HUES6 (cell line): ENCODE data around the gene UBAP1L.
"Not testable (repeated sequence)": the region's sequence is repeated elsewhere in the genome, so short reads cannot be mapped to it uniquely, and the experiment has no call there.

ENCODE experiments used
- H3K27ac ChIP-seq: 2 replicates; pipeline ENCODE4 v1.7.0; 2013; ENCODE audit warnings: low read depth, mild to moderate bottlenecking, low read length, inconsistent platforms
- H3K27me3 ChIP-seq: 2 replicates; pipeline ENCODE4 v1.6.1; 2013; ENCODE audit warnings: low read length; ENCODE audit not compliant: control insufficient read depth, insufficient read depth
- H3K36me3 ChIP-seq: 2 replicates; pipeline ENCODE4 v1.6.1; 2013; ENCODE audit warnings: low read length; ENCODE audit not compliant: control insufficient read depth, insufficient read depth
- H3K4me1 ChIP-seq: 2 replicates; pipeline ENCODE4 v1.6.1; 2013; ENCODE audit warnings: low read length; ENCODE audit not compliant: control insufficient read depth, insufficient read depth
- H3K4me3 ChIP-seq: 2 replicates; pipeline ENCODE4 v1.5.1; 2013; ENCODE audit warnings: low read depth, low read length
- H3K9ac ChIP-seq: one replicate; pipeline ENCODE4 v1.6.1; 2013; ENCODE audit warnings: mild to moderate bottlenecking, low read length
- H3K9me3 ChIP-seq: 2 replicates; pipeline ENCODE4 v1.6.1; 2013; ENCODE audit warnings: low read depth, low read length; ENCODE audit not compliant: control insufficient read depth, insufficient read depth

UBAP1L gene

GRCh38 chr15:65115086-65115485 is at the start of gene UBAP1L:
TSS of gene UBAP1L (minus strand) at chr15:65115200. CDS start at chr15:65106215, 8,985 bp downstream.
- Histone ChIP-seq H3K36me3 (peaks cover 56% of the 10 kb centered on the region), H3K27ac (no peak within 1 kb of the TSS), H3K4me3 (no peak within 1 kb of the TSS), H3K9ac (no peak within 1 kb of the TSS), H3K4me1 (no peaks in the 10 kb centered on the region), H3K9me3 (no peaks in the 10 kb centered on the region), H3K27me3 (no peaks in the 10 kb centered on the region)

- peaks cover 51% of the 10 kb centered on the region for H3K36me3 ChIP-seq
These were observed 49.1 kb upstream of the UBAP1L start for GRCh38 chr15:65164139-65164538.

GRCh38 chr15:65163041-65163440 is 48.0 kb upstream of the UBAP1L start:
- no peak overlapping the region for H3K4me3 ChIP-seq
- H3K9ac ChIP-seq, result no peak overlapping the region
- H3K27ac ChIP-seq, result no peak overlapping the region
- no peaks in the 10 kb centered on the region for H3K27me3 ChIP-seq
- peaks cover 57% of the 10 kb centered on the region for H3K36me3 ChIP-seq
- H3K4me1 ChIP-seq, result no peaks in the 10 kb centered on the region
- H3K9me3 ChIP-seq, result no peaks in the 10 kb centered on the region

More at GRCh38 chr15:65164139-65164538, 49.1 kb upstream of the UBAP1L start:
- H3K9ac ChIP-seq, result no peak overlapping the region
- H3K4me1 ChIP-seq, result no peaks in the 10 kb centered on the region
- H3K4me3 ChIP-seq, result no peak overlapping the region
- H3K27ac ChIP-seq, result no peak overlapping the region
- H3K9me3 ChIP-seq, result no peaks in the 10 kb centered on the region
- H3K27me3 ChIP-seq, result no peaks in the 10 kb centered on the region

- peaks cover 74% of the 10 kb centered on the region for H3K36me3 ChIP-seq
- H3K27me3 ChIP-seq, result no peaks in the 10 kb centered on the region
These were observed 41.7 kb upstream of the UBAP1L start for GRCh38 chr15:65156692-65157091.

GRCh38 chr15:65154720-65155119 is 39.7 kb upstream of the UBAP1L start:
- H3K9ac ChIP-seq, result no peak overlapping the region
- no peaks in the 10 kb centered on the region for H3K4me1 ChIP-seq
- H3K27ac ChIP-seq, result no peak overlapping the region
- no peaks in the 10 kb centered on the region for H3K9me3 ChIP-seq
- no peak overlapping the region for H3K4me3 ChIP-seq
- peaks cover 81% of the 10 kb centered on the region for H3K36me3 ChIP-seq
- H3K27me3 ChIP-seq, result no peaks in the 10 kb centered on the region

More at GRCh38 chr15:65156692-65157091, 41.7 kb upstream of the UBAP1L start:
- no peak overlapping the region for H3K4me3 ChIP-seq
- H3K4me1 ChIP-seq, result no peaks in the 10 kb centered on the region
- H3K9ac ChIP-seq, result no peak overlapping the region
- H3K9me3 ChIP-seq, result no peaks in the 10 kb centered on the region
- no peak overlapping the region for H3K27ac ChIP-seq

- H3K9me3 ChIP-seq, result no peaks in the 10 kb centered on the region
- no peaks in the 10 kb centered on the region for H3K4me1 ChIP-seq
- H3K27me3 ChIP-seq, result no peaks in the 10 kb centered on the region
- peaks cover 29% of the 10 kb centered on the region for H3K36me3 ChIP-seq
- H3K27ac ChIP-seq, result no peak overlapping the region
- no peak overlapping the region for H3K9ac ChIP-seq
- no peak overlapping the region for H3K4me3 ChIP-seq
These were observed 32.9 kb upstream of the UBAP1L start for GRCh38 chr15:65147902-65148301.

- no peaks in the 10 kb centered on the region for H3K4me1 ChIP-seq
- no peak overlapping the region for H3K4me3 ChIP-seq
- H3K27ac ChIP-seq, result no peak overlapping the region
- H3K36me3 ChIP-seq, result peaks cover 20% of the 10 kb centered on the region
- H3K27me3 ChIP-seq, result no peaks in the 10 kb centered on the region
- H3K9ac ChIP-seq, result no peak overlapping the region
- no peaks in the 10 kb centered on the region for H3K9me3 ChIP-seq
These were observed 31.4 kb upstream of the UBAP1L start for GRCh38 chr15:65146438-65146837.

GRCh38 chr15:65138631-65139030 is 23.6 kb upstream of the UBAP1L start:
- not testable (repeated sequence) for H3K9ac ChIP-seq, H3K4me1 ChIP-seq, H3K27ac ChIP-seq, H3K27me3 ChIP-seq, H3K36me3 ChIP-seq, H3K4me3 ChIP-seq
- peaks cover 36% of the 10 kb centered on the region for H3K9me3 ChIP-seq

GRCh38 chr15:65137893-65138292 is 22.9 kb upstream of the UBAP1L start:
- H3K4me3 ChIP-seq, H3K36me3 ChIP-seq, H3K9ac ChIP-seq, H3K4me1 ChIP-seq, H3K27me3 ChIP-seq, H3K27ac ChIP-seq: not testable (repeated sequence)
- peaks cover 36% of the 10 kb centered on the region for H3K9me3 ChIP-seq

GRCh38 chr15:65137089-65137488 is 22.1 kb upstream of the UBAP1L start:
- not testable (repeated sequence) for H3K36me3 ChIP-seq

GRCh38 chr15:65134538-65134937 is 19.5 kb upstream of the UBAP1L start:
- no peak overlapping the region for H3K9ac ChIP-seq
- H3K4me3 ChIP-seq, result peak overlapping the region; percentile 74

More at GRCh38 chr15:65137089-65137488, 22.1 kb upstream of the UBAP1L start:
- not testable (repeated sequence) for H3K4me3 ChIP-seq, H3K9ac ChIP-seq, H3K27ac ChIP-seq, H3K4me1 ChIP-seq, H3K27me3 ChIP-seq
- H3K9me3 ChIP-seq, result peaks cover 36% of the 10 kb centered on the region

More at GRCh38 chr15:65134538-65134937, 19.5 kb upstream of the UBAP1L start:
- H3K9me3 ChIP-seq, result peaks cover 36% of the 10 kb centered on the region
- H3K36me3 ChIP-seq, result peaks cover 5% of the 10 kb centered on the region
- H3K4me1 ChIP-seq, result peaks cover 3% of the 10 kb centered on the region; the same call in 1 of the 2 replicates
- H3K27me3 ChIP-seq, result no peaks in the 10 kb centered on the region
- no peak overlapping the region for H3K27ac ChIP-seq
